Omental fat pad (tissue), 4 donors: Measurements from ENCODE around the gene GNB1. TPM values are rescaled to one million over a fixed set of nuclear protein-coding genes. Genes with fewer than 3 reads are reported as not detected.

Experiments used
- ATAC-seq: fragments of 150-250 bp; one replicate; pipeline ENCODE4 v1.9.1; 2016; ENCODE audit warnings: mild to moderate bottlenecking, moderate library complexity; ENCODE audit not compliant: low FRiP score
- DNase-seq: peaks from one replicate; pipeline ENCODE4 v3.0.0-alpha.2; 2019; ENCODE audit warnings: low spot score
- CTCF ChIP-seq, 3 donors: fragments of 450-650 bp; IDR thresholded peaks; one replicate each; pipeline ENCODE4 v1.5.1; 2016 to 2017; ENCODE audit warnings: antibody characterized with exemption in 3 of 3, mild to moderate bottlenecking in 3 of 3, moderate library complexity in 2 of 3
- total RNA-seq, 4 donors: library from RNA; depleted of rRNA; stranded (reverse); fragments of >200 nt; gene quantifications; one replicate each; pipeline ENCODE4 v1.1.0, GENCODE V29; 2016

GNB1 gene
- total RNA-seq, 4 donors from 2014 or later = 104 to 175 (median 152) TPM

- ATAC-seq (no peak), DNase-seq (no peak)
- TF ChIP-seq CTCF (IDR thresholded peaks at IDR 0.05) = no peak
Measured at GRCh38 chr1:1922702-1922955, 31.7 kb upstream of the GNB1 start.

GRCh38 chr1:1921901-1922701 lies 31.2 kb upstream of the GNB1 start:
- ATAC-seq (no peak), DNase-seq (no peak)
- TF ChIP-seq CTCF (IDR thresholded peaks at IDR 0.05) = no peak

- DNase-seq = no peak
- TF ChIP-seq CTCF (IDR thresholded peaks at IDR 0.05) = no peak
- ATAC-seq = no peak
Measured at GRCh38 chr1:1921459-1921862, 30.6 kb upstream of the GNB1 start.

- ATAC-seq (no peak), DNase-seq (no peak)
- no peak for TF ChIP-seq CTCF (IDR thresholded peaks at IDR 0.05)
Measured at GRCh38 chr1:1920608-1921458, 29.9 kb upstream of the GNB1 start.

GRCh38 chr1:1920057-1920607 lies 29.2 kb upstream of the GNB1 start:
- no peak for ATAC-seq
- TF ChIP-seq CTCF (IDR thresholded peaks at IDR 0.05) = no peak
- DNase-seq = no peak

- DNase-seq = peak; percentile 94
- peak; percentile 90 for ATAC-seq
- no peak for TF ChIP-seq CTCF (IDR thresholded peaks at IDR 0.05)
Measured at GRCh38 chr1:1919304-1920056, 28.6 kb upstream of the GNB1 start.
